Brain pericyte (primary cell): ENCODE data around the gene MT1A.

Experiments used
- DNase-seq: peaks from one replicate; pipeline ENCODE4 v3.0.0-alpha.2; 2012; ENCODE audit warnings: low read depth, low spot score

The MT1A gene

DNA sequence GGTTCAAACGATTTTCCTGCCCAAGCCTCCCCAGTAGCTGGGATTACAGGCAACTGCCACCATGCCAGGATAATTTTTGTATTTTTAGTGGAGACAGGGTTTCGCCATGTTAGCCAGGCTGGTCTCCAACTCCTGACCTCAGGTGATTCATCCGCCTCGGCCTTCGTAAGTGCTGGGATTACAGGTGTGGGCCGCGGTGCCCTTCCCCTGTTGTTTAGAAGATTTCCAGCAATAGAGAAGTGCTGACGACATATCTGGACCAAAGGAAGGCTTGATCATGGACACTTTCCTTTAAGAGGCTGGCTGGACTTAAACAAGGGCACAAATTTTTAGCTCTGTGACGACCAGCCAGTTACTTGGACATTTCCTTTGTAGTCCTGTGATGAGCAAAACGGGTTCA is 7.3 kb upstream of the MT1A start:
- DNase-seq = no peak

DNA sequence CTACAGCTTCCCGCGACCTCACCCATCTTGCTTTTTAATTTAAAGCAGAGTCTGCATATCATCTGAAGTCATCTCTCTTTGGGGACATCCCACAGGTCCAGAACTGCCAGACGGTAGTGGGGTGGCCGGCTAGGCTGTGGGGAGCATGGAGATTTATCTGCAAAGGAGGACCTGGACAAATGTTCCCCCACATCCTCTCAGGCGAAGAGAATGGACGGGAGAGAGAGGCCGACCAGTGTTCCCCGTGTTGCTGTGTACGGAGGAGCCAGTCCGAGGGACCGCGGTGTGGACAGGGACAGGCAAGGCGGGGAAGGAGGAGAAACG is 6.7 kb upstream of the MT1A start:
- DNase-seq = no peak

DNA sequence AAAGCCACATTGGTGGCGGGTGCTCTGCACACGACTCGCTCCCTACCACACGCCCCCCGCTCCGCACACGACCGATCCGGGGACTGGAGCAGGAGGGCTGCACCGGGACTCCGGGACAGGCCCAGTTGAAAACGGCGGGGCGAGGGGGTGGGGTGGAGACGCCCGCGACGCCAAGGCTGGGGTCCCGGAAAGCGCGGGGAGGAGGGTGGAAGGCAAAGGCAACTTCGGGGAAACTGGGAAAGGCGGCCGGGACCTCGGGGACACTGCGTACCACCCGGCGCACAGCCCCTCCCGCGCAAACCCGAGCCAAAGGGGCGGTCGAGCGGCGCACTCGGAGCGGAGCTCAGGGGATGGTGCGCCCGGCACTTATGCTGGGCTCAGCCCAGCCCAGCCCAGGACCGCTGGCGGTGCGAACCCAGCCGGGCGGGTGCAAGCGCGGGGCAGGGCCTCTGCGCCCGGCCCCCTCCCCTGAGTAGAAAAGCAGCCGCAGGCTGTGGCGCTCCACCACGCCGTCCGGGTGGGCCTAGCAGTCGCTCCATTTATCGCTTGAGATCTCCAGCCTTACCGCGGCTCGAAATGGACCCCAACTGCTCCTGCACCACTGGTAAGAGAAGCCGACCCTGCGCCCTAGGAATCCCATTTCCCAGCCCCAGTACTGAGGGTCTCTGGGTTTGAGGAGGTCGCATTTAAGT is 6.2 kb upstream of the MT1A start, which contains the start of gene MT1M:
TSS of gene MT1M (plus strand) at position 504 of the 692 bp plus-strand sequence. CDS start at position 577, 73 bp downstream.
- DNase-seq = no peak

DNA sequence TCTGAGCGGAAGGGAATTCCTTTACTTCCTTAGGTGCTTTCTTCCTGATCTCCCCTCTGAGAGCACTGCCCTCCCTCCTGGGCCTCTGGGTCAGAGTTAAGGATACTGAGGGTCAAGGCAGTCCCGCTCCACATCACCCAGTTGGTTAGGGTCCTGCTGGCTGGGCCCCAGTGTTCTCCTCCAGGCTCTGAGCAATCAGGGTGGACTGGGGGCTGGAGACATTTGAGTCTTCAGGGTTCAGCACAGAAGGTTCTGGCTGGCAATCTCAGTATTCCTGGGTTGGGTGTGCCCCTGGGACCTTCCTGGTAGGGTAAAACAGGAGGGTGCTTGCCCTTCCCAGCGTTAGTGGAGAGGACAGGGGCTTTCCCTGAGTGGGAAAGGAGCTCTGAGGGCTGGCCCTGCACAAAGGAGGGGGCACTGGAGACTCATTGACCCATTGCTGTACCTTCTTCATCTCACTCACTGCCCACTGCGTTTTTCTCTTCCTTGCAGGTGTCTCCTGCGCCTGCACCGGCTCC is 5.6 kb upstream of the MT1A start:
- no peak for DNase-seq

DNA sequence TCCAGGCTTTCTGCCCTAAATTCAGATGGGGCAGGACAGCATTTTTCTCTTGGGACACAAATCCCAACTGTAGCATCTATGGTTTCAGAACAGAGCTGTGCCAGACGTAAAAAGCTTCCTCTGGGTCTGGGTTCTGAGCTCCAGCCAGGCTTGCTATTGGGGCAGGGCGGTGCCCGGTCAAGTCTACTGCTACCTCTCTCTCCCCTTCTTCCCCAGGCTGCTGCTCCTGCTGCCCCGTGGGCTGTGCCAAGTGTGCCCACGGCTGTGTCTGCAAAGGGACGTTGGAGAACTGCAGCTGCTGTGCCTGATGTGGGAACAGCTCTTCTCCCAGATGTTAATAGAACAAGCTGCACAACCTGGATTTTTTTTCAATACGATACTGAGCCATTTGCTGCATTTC is 4.9 kb upstream of the MT1A start:
- DNase-seq = no peak

DNA sequence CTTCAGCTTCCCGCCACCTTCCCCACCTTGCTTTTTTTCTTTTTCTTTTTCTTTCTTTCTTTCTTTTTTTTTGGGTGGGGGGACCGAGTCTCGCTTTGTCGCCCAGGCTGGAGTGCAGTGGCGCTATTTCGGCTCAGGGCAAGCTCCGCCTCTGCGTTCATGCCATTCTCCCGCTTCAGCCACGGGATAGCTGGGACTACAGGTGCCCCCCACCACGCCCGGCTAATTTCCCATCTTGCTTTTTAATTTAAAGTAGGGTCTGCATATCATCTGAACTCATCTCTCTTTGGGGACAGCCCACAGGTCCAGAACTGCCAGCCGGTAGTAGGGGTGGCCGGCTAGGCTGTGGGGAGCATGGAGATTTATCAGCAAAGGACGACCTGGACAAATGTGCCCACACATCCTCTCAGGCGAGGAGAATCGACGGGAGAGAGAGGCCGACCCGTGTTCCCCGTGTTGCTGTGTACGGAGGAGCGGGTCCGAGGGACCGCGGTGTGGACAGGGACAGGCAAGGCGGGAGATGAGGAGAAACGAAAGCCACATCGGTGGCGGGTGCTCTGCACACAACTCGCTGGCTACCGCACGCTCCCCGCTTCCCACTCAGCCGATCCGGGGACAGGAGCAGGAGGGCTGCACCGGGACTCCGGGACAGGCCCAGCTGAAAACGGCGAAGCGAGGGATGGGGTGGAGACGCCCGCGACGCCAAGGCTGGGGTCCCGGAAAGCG is 3.6 kb upstream of the MT1A start:
- no peak for DNase-seq

DNA sequence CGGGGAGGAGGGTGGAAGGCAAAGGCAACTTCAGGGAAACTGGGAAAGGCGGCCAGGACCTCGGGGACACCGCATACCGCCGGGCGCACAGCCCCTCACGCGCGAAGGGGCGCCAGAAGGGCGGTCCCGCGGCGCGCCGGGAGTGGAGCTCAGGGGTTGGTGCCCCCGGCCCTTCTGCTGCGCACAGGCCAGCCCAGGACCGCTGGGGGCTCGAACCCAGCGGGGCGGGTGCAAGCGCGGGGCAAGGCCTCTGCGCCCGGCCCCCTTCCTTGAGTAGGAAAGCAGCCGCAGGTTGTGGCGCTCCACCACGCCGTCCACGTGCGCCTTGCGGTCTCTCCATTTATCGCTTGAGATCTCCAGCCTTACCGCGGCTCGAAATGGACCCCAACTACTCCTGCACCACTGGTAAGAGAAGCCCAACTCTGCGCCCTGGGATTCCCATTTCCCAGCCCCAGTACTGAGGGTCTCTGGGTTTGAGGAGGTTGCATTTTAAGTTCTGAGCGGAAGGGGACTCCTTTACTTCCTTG is 3.0 kb upstream of the MT1A start:
- DNase-seq = no peak

DNA sequence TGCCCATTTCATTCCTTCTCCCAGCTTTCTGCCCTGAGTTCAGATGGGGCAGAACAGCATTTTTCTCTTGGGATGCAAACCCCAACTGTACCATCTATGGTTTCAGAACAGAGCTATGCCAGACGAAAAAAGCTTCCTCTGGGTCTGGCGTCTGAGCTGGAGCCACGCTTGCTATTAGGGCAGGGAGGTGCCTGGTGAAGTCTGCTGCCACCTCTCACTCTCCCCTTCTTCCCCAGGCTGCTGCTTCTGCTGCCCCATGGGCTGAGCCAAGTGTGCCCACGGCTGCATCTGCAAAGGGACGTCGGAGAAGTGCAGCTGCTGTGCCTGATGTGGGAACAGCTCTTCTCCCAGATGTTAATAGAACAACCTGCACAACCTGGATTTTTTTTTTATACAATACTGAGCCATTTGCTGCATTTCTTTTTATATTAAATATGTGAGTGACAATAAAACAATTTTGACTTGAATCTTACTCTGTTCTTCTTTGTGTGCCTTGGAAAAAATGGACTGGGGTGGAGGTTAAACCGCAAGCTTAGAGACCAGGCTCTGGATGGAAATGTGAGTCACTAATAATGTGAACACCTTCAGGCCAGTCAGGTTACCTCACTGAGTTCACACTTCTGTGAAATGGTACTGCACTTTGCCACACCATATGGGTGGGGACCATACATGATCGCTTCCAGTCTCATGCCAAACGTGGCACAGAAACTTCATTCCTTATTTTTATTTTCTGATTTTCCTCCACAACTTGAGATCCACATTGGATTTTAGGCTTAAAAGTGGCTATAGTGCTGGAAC is 1.7 kb upstream of the MT1A start:
- no peak for DNase-seq

DNA sequence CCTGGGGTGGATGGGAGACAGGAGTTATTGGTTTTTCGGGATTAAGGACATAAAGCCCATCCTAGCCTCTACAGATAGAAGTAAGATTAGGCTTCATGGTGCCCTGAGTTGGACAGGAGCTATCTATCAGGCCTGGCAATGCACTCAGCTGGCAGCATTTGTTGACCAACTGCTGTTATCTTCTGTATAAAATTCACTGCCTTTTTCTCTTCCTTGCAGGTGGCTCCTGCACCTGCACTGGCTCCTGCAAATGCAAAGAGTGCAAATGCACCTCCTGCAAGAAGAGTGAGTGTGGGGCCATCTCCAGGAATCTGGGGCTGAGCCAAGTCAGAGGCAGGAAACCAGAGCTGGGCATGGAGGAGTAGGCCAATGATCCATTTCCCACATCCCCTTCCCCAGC is 579 bp downstream of the MT1A start:
- DNase-seq = no peak

DNA sequence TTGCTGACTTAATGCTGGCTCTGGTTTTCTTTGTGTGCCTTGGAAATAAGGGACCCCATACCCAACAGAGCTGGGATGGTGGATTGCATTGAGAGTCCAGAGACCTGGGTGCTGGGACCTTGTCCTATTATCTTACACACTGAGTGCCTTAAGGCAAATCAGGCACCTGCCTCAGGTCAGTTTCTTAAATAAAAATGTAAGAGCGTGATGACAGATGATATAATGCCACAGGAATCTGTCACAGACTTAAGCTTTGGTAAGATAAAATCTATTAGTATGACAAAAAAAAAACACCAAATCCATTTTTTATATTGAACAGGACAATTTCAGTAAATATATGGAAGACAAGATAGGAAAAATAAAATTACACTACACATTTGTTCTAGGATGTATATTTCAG is 1.6 kb downstream of the MT1A start:
- DNase-seq = no peak

DNA sequence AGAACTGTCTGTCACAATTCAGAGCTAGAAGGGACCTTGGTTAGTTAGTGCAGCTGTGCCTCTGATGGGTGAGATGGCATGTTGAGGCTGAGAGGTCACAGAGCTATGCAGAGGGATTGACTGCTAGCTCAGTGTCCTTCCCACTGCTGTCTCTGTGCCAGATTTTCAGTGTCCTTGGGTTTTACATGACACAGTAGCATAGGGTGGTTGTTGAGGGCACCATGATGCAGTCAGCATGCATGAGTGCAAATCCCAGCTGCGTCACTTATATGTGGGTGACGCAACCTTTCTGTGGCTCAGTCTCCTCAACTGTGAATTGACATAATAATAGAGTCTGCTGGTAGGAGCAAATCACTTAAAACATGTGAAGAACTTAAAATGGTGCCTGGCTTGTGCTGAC is 2.7 kb downstream of the MT1A start:
- no peak for DNase-seq

DNA sequence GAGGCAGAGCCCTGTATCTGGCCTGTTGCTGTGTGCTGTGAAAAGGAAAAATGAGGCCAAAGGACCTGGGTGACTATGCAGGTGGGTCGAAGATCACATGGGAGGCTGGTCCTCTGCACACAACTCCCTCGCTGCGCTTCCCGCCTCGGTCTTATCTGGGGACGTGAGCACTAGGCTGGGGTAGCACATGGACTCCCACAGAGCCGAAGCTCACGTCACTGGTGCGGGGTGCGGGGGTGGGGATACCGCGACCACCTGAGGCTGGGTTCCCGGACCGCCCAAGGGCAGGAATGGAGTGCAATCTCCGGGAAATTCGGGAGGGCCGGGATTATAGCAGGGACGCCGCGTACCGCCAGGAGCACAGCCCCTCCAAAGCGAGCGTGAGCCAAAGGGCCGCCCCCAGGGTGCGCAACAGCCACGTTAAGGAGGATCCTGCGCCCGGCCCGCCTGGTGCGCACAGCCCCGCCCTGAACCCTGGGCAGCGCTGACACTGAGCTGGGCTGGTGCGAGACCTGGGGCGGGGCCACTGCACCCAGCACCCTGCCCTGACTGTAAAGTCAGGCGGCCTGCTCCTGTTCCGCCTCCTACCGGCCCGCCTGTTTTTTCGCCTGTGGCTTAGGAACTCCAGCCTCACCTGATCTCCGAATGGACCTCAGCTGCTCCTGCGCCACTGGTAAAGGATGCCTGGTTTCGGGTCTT is 4.8 kb downstream of the MT1A start:
- no peak for DNase-seq

DNA sequence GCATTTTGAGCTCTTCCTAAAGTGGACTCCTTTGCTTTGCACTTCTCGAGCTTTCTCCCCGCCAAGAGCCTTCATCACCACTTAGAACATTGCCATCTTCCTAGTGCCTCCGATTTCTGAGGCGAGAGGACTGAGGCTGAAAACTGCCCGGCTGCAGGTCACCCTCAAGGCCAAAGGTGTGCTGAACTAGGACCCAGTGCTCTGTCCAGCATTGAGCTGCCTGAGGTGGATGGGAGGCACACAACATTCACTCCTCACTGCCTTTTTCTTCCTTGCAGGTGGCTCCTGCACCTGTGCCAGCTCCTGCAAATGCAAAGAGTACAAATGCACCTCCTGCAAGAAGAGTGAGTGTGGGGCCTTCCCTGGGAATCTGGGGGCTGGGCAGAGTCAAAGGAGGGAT is 5.4 kb downstream of the MT1A start:
- no peak for DNase-seq

DNA sequence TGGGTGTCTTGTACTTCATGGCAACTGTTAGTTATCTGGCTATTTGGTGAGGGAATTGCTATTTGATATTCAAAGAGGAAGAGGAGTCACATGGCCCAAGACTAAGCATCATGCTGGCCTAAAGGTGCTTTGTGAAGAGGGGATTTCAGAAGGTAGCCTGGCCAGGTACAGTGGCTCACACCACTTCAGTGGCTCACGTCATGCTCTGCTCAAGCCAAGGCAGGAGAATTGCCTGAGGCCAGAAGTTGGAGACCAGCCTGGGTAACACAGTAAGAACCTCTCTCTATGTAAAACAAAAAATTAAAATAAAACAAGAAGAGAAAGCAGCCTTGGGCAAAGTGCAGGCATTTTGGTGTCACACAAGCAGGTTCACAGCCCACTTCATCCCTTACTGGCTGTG is 6.8 kb downstream of the MT1A start:
- DNase-seq = no peak

DNA sequence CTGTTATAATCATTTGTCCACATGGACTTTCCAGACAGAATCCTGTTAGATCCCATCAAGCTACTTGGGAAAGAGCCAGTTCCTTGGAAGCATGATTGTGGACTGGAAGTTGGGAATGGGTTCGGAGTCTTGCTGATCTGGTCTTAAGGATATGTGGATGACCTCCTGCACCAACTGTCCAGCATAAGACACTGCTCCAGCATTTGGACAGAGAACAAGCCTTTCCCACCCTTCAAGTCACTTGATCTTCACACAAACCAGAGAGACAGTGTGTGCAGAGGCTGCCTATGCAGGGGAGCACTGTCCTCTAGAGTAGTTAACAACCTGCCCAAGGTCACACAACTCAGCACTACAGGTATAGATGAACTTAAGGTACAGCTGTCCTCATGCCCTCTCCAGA is 7.4 kb downstream of the MT1A start:
- DNase-seq = no peak

DNA sequence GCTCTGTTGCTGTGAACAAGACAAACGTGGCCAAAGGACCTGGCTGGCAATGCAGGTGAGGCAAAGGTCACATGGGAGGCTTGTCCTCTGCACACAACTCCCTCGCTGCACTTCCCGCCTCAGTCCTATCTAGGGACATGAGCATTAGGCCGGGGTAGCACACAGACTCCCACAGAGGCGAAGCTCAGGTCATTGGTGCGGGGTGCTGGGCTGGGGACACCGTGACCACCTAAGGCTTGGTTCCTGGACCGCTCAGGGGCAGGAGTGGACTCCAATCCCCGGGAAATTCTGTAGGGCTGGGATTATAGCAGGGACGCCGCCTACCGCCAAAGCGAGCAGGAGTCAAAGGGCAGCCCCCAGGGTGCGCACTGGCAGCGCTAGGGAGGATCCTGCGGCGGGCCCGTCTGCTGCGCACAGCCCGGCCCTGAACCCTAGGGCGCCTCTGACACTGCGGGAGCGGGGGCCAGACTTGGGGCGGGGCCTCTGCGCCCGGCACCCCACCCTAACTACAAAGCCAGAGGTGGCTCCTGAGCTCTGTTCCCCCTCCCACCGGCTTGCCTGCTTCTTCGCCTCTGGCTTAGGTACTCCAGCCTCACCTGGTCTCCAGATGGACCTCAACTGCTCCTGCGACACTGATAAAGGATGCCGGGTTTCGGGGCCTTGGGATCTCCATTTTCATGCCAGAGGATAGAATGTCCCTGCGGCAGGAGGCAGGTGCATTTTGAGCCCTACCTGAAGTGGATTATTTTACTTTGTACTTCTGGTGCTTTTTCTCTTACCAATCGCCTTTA is 9.4 kb downstream of the MT1A start:
- no peak for DNase-seq

DNA sequence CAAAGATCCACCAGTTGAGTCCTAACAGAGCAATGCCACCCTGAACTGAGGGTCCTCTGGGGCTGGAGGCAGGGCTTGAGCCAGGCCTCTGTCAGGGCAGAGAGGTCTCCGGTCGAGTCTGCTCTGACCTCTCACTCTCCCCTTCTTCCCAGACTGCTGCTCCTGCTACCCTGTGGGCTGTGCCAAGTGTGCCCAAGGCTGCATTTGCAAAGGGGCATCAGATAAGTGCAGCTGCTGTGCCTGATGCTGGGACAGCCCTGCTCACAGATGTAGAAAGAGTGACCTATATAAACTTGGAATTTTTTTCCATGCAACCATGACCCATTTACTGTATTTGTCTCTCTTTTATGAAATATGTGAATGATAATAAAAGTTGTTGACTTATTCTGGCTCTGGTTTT is 10.8 kb downstream of the MT1A start:
- no peak for DNase-seq

DNA sequence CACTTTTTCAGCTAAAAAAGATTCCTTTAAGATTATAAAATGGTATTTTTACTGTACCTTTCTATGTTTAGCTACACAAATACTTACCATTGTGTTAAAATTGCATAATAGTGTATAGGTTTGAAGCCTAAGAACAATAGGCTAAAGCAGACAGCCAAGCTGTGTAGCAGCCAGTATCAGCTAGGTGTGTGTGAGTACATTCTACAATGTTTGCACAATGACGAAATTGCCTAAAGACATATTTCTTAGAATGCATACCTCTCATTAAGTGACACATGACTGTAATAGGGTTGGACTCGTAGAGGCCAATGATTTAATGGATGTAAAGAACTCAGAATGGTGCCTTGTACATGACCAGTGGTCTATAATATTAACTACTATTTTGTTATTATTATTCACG is 11.4 kb downstream of the MT1A start:
- DNase-seq = no peak

DNA sequence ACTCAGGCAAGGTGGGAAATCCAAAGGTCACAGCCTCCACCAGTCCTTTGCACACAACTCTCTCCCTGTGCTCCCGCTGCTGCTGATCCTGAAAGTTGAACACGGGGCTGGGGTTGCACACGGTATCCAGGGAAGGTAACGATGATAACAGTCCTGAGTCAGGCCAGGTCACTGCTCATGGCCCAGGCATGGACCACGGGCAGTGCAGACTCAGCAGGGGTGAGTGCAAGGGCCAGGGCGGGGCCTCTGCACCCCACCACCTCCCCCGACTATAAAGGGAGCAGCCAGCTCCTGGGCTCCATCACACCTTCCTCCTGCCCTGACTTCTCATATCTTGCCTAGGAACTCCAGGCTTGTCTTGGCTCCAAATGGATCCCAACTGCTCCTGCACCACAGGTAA is 13.1 kb downstream of the MT1A start, which contains the start of gene MT1B:
TSS of gene MT1B (plus strand) at position 301 of the 400 bp plus-strand sequence. CDS start at position 369, 68 bp downstream.
- no peak for DNase-seq

DNA sequence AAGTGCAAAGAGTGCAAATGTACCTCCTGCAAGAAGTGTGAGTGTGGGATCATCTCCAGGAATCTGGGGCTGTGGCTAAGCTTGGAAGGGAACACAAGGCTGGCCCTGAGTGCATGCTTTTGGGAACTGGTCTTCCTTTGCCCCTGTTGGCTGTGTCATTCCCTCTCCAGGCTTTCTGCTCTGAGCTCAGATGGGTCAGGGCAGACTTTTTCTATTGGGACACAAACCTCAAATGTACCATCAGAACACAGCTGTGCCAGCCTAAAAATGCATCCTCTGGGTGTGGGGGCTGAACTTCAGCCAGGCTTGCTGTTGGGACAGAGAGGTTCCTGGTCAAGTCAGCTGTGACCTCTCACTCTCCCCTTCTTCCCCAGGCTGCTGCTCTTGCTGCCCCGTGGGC is 14.1 kb downstream of the MT1A start:
- DNase-seq = no peak

DNA sequence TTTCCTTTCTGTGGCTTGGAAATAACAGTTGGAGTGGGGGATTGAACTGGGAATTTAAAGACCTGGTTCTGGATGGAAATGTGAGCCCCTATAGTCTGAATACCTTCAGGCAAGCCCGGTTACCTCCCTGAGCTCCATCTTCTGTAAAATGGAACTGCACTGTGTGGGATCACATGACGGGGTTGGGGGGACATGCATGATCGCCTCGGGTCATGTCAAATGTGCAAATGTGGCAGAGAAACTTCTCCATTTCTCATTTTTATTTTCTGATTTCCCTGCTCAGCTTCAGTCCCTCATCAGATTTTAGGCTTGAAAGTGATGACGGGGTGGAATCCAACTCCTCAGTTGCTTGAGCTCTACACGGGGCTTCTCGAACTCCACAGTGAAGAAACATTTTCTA is 14.8 kb downstream of the MT1A start:
- DNase-seq = no peak
